C1 segment of cervical spinal cord (tissue), 14 donors: ENCODE measurements around the gene LRP2BP.
"Not testable (repeated sequence)": the region's sequence is repeated elsewhere in the genome, so short reads cannot be mapped to it uniquely, and the experiment has no call there.

ENCODE experiments used
- DNase-seq, 14 donors: peaks; one replicate each; lab custom pipeline; 2025; lab: John Stamatoyannopoulos, UW

Gene LRP2BP

DNA sequence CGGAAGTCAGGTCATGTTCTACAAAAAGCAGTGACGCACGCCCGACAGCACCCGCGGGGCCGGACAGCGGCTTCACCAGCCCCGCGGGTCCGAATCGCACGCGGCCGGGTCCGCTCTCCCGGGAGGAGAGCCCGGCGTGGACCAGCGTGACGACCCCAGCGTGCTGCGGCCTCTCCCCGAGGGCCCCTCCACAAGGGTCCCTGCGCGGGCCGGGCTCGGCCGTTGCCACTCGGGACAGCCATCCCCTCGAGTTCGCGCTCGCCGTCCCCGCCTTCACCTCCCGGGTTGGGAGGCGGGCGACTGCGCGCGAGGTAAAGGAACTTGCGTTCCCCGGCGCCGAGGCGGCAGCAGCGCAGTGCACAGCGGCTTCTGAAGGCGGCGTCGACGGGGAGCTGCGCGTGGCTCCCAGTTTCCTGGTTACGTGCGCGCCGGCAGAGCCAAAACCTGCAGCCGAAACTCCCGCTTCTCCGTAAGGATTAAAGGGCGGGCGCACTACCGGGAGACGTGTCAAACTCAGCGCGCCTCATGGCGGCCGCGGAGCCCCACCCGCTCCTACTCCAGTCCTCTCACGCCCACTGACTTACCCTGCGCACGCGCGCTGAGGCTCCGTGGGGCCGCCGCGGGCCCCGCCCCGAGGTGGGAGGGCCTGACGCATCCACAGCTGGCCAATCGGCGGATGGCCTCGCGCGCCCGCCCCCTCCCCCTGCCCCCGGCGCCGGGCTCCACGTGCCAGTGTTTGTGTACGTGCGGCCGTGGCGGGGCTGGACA, 416 bp upstream of the LRP2BP start:
- peak; percentile 79 to 98 (median 95) for DNase-seq

DNA sequence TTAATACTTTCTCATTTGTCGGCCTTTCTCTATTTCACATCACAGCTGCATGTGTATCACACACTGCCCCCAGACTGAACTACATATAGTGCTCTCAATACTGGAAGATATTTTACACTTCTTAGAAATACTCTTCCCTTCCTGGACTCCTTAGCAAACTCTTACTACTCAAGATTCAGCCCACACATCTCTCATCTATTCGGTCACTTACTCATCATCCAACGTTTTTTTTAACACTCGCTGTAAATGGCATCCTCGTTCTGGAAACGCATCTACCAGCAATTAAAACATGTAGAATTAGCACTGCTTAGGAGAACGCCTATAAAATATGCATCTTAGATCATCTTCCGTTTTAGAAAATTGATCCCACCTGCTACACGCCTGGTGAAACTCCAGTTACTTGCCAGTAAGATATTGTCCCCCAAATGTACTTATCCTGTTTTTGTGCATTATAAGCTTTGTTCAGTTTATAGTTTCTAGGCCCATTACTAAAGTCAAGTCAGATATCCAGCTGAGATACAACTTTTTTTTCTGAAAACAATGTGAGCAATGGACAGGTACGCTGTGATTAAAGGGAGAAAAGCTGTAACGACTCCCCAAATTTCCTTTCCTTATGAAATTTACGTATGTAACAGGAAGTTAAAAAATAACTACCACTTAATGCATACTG, 1.0 kb downstream of the LRP2BP start:
- DNase-seq: peak in 1 of 14 donors; percentile 9

DNA sequence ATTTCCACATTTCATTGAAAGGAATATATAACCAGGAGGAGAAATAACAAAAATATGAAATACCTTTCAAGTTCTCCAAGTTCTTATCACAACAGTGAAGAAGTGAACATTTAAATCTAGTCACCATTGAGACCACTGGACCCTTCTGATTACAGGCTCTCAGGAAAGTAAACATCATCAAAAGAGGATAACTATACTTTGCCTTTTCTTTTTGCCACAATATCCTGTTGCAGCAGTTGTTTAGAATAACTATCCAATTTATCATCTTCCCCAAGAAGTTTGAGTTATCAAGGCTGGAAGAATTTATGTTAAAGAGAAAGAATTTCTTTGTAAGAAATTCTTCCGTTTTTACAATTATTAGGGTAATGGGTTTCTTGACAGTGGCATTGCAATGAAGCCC, 3.6 kb downstream of the LRP2BP start:
- DNase-seq: no peak

DNA sequence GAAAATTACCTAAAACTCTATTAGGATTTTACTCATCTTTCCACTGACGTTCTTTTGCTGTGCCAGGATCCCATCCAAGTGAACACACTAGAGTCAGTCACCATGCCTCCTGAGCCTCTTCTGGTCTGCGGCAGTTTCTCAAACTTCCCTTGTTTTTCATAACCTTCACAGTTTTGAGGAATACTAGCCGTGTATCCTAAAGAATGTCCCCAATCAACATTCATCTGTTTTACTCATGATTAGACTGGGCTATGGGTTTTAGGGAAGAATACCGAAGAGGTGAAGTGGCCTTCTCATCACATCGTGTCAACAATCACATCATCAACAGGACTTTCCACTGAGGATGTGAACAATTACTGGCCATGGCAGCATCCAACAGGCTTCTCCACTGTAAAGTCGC, 4.8 kb downstream of the LRP2BP start:
- no peak for DNase-seq

DNA sequence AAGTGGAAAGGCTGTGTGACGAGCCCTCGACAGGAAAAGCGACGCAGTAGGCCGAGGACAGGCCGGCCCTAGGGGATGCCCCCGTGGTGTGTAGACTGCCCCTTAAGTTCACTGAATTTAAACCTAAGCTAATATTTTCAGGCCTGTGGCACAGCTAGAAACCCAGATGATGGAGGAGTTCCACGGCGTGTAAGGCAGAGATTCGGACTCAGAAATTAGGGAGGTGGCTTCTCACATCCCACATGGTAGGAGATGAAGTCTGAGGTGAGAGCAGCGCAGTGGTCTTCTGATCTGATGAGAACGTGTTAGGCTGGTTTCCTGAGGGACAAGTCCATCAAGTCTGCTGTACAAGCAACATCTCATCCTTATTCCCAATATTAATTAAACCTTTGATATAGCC, 7.8 kb downstream of the LRP2BP start:
- no peak for DNase-seq

DNA sequence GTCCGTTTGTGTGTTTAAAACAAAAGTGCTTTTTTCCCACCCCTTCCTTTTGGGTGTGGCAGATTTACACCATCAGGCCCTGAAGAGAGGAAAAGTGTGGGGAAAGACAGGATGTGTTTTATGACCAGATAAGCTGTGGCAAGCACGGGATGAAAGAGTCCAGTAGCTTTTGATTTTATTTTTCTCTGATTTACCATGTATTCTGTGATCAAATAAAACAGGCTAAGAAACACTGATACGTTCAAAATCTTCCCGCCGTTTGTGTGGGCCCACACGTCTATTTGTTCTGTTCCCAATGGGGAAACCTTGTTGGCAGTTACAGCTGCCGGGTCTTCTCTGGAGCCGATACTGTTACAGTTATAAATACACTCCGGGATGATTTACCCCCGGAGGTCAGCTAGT, 10.8 kb downstream of the LRP2BP start:
- no peak for DNase-seq

DNA sequence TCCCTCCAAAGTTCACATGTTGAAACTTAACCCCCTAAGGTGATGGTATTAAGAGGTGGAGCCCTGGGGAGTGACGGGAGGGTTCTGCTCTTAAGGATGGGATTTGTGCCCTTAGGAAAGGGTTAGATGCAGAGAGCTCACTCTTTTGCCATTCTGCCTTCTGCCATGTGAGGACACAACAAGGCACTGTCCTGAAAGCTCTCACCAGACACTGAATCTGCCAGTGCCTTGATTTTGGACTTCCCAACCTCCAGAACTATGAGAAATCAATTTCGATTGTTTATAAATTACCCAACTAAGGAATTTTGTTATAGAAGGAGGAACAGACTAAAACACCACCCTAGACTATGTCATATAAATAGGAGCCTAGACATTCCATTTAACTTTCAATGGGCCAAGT, 11.7 kb downstream of the LRP2BP start:
- no peak for DNase-seq

DNA sequence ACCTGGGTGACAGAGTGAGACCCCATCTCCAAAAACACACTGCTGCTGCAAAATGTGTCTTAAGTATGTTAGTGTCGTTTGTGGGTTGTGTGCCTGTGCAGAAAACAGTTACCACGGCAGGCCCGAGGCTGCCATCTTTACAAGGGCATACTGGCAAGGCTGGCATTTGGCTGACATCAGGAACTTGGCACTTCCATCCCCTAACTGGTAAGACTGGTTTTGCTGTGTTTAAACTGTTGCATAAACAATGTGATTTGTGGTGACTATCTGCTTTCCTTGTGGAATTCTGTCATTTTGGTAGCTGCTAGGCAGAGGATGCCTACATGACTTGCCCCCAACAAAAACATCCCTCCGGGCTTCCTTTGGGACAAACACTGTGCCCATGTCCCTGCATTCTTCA, 12.3 kb downstream of the LRP2BP start:
- no peak for DNase-seq

DNA sequence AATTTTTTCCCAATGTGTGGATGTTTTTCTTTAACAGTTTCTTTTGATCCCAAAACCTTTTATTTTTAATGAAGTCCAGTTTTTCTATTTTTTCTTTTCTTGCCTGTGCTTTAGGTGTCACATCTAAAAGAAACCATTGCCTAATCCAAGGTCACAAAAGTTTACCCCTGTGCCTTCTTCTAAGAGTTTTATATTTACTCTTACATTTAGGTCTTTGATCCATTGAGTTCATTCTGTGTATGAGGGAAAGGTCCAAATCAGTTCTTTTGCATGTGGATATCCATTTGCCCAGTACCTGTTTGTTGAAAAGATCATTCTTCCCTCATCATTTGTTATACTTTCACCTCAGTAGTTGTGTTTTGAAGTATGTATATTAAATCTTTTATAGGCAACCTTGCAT, 13.0 kb downstream of the LRP2BP start:
- no peak for DNase-seq

DNA sequence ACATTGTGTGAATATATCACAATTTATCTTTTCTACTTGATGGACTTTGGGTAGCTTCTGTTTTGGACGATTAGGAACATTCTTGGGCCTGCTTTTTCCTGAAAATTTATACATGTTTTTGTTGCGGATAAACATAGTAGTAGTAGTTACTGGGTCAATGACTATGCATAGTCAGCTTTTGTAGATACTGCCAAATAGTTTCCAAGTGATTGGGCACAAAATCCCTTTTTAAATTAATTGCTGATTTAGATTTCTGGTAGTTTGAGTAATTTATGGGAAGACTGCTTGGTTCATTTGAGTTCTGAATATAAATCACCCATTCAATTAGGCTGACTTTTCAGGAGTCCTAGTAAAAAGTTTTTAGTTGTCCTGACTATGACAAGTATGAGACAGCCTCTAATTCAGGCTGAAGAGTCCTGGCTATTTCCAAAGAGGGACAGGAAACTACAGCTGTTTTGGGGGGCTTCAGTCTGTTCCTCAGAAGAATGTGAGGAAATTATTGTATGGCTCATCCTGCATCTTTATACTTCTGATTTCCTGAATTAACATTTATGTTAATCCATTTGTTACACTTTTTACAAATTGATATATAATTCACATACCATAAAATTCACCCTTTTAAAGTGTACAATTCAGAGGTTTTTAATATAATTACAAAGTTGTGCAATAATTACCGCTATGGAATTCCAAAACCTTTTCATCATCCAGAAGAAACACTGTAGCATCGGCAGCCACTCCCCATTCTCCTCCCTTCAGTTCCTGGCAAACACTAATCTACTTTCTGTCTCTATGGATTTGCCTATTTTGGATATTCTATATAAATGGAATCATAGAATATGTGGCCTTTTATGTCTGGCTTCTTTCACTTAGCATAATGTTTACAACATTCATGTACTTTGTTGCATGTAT, 14.2 kb downstream of the LRP2BP start:
- DNase-seq: no peak

DNA sequence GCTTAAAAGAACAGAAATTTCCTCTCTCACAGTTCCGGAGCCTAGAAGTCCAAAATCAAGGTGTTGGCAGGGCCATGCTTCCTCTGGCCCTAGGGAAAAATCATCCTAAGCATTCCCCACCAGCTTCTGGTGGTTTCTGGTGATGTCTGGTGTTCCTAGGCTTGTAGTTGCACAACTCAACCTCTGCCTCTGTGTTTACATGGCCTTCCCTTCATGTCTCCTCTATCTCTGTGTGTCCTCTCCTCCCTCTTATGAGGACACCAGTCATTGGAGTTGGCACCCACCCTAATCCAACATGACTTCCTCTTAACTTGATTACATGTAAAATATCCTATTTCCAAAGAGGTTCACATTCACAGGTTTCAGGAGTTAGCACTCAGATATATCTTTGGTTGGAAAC, 15.4 kb downstream of the LRP2BP start:
- DNase-seq: no peak

DNA sequence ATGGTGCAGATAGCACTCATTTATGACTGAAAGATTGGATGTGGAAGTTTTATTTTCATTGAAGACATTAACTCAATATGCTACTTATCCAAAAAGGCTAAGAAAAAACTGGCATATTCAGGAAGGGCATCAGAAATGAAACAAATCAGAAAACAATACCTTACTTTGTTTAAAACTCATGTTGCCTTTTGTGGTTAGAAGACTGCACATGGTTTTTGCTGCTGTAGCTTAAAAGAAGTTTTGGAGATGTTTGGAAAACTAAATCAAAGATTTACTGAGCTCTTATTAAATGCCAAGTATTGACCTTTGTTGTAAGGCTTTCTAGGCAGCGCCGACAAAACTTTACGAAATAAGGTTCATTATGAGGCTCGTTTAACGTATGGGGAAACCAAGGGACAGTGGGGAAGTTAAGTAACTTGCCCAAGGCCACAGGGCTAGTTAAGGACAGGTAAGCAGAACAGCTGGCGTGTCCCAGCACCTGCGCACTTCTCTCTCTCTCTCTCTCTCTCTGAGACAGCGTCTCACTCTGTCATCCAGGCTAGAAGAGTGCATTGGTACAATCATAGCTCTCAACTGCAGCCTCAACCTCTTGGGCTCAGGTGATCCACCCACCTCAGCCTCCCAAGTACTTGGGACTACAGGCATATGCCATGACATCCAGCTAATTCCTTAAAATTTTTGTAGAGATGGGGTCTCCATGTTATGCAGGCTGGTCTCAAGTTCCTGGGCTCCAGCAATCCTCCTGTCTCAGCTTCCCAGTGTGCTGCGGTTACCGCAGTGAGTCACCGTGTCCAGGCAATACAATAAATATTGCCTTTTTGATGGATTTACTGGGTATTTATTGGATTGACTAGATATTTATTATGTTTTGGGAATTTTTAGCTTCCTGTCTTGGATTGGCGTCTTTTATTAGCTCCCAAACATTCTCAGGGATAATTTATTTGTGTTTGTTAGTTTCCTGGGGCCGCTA, 16.1 kb downstream of the LRP2BP start:
- no peak for DNase-seq

DNA sequence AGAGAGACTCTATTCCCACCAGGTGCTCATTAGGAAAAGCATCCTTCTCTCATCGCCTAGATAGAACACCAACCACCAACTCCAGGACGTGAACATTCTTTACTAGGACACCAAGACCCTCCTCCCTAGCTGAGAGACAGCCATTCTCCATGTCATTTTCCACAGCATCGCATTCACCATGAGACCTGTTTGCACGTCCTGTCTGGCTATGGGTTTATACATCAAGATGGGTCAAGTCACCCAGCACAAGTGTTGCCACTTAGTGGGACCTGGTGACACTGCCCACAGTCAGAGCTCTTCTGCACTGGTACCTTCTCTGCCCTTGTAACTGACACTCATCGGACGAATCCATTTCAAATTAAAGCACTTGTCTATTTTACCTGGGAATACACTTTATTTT, 17.5 kb downstream of the LRP2BP start:
- DNase-seq: no peak

DNA sequence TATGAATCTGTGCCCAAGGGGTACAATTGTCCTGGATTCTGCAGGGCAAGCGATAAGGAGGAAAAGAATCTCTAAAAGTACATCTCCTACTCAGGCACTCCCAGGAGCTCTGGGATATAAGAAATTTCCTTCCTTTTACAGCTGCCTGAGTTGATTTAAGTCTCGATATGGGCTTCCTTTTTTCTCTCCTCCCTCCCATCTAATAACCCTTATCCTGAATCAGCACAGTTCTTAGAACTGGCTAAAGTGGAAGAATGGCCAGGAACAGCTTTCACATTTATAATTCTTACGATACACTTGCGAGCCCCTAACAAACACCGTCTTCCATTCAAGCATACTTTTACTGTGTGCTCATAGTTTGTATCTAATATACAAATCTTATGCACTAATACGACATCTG, 21.2 kb downstream of the LRP2BP start:
- no peak for DNase-seq

DNA sequence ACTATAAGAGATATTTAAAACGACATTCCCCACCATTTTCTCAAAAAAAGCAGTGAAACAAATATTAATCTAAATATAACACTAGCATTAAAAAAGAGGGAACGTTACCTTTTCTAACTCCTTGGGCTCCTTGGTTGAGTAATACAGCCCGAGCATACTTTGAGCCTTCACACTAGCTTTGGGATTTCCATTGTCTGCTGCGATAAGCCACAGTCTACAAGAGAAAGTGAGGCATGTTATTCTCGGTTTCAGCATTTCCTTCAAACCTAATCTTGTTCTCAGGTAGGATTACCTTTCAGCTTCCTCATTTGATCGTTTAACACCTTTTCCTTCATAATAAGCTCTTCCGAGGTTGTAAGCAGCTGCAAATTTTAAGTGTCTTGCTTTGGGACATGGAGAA, 21.7 kb downstream of the LRP2BP start:
- DNase-seq: no peak

DNA sequence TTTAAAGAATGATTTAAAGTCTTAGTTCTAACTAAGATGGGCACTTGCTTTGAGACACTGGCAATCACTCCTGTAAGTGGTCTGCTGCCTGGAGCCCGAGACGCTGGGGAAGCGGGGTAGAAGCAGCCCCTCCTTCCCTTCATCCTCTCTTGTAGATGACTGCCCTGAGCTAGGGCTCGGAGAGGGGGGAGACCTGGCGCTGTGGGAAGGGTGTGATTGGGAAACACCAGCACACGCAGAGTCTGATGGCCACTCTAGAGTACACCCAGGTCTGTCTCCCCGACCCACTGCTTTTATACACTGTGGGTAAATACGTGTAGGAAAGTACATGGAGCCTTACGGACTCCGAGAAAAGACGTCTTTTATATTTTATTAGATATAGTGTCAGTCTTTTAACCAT, 24.0 kb downstream of the LRP2BP start:
- DNase-seq: no peak

DNA sequence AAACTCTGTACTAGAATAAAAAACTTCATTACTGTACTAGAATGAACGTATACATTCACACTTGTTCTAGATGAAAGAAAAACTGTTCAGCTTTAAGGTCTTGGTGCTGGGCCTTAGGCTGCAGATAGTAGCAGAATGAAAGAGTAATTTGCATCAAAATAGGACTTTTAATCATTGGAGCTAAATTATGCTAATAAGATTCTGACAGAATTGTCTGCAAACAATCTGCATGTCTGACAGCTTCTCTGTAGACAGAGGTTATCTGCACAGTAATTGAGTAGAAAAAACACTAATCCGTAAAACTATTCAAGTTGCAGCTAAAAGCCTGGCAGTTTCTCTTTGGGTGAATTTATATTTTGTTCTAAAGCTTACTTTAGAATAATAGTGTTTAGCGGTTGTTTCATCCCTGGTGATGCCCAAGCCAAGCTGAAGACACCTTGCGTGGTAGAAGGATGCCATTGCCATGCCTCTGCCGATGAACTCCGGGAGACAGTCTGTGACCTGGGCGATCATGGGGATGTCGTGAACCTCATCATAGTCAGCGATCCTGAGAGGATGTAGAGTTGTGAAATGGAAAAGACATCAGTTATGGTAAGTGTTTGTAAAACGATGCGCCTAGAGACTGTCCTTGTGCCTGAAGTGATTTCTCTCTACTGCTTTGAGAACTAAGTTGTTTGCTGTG, 25.3 kb downstream of the LRP2BP start:
- no peak for DNase-seq

DNA sequence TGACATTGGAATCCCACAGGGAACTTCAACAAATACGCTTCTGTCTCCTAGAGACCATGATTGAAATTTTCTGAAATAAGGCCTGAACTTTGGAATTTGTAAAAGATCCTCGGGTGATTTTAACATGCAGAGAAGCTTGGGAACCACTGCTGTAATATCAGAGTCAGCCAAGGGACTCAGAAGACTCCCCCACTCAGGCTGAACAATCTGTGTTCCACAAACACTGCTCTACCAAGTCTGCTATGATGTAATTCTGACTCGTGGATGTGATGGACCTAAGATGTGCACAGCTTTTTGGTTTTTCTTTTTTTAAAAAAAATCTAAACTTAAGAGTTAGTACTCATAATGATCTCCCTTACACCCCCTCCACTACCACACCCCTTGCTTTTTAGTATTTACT, 26.0 kb downstream of the LRP2BP start:
- DNase-seq: no peak

DNA sequence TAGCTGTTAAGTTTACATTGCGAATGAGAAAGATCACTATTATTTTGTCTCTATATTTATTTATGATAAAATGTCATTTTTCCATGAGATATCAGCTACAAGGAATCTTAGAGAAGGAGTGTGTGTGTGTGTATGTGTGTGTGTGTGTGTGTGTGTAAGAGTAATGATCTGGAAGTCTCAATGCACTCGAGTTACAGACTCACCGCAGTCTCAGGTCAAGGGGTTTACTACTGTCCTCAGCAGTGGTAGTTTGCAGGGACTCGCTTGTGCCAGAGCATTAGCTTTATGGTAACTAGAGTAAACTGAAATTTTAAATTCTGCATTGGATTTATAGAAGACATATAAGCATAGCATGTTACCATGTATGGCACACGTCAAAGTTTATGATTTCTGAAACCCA, 30.8 kb downstream of the LRP2BP start:
- DNase-seq: no peak

DNA sequence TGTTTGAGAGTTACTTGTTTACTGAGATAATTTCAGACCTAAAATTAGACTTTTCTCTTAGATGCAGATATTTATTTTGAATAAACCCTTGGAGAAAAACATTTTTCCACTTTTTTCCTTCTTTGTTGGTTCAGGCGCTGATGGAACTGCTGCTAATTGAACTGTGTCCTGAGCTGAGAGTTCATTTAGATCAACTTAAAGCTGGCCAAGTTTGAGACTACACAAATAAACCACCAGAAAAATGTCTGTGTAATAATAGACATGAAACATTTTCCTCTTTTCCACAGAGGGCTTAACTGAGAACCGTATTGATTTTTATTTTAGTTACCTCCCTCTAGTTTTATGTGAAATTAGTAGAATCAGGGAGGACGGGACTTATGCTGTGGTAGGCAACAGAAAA, 32.5 kb downstream of the LRP2BP start:
- no peak for DNase-seq

DNA sequence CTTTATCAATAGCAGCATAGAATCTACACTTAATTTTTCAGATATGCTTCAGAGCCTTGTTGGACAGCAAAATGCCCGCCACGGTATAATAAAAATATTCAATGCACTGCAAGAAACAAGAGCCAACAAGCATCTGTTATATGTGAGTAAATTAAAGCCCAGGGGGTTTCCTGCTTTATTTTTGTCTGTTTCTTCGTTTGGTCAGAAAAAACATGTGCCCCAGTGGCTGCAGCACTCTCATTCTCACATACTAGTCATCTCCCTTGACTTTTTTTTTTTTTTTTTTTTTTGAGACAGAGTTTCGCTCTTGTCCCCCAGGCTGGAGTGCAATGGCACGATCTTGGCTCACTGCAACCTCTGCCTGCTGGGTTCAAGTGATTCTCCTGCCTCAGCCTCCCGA, 33.2 kb downstream of the LRP2BP start:
- DNase-seq: not testable (repeated sequence)
